Measurements from ENCODE around the gene PRKN.

GRCh38 chr6:161660666-161661571 lies 1066.6 kb downstream of the PRKN start:
- TF ChIP-seq CTCF (IDR thresholded peaks at IDR 0.05; ENCODE audit: low read depth, low read length): peak; percentile 45
- TF ChIP-seq EZH2phosphoT487 (IDR thresholded peaks at IDR 0.05; ENCODE audit: low read depth): no peak

Data from OCI-LY3 (cell line).